Stimulated activated effector memory CD8-positive, alpha-beta T cell treated with anti-CD3 and anti-CD28 coated beads, Interleukin-12 subunit alpha, Interleukin-12 subunit beta, amount 100 ng/mL, for 72 hours (primary cell): ENCODE data around the gene CEP131.

Experiments used
- ATAC-seq: fragments of 150-1000 bp; cut with Tn5 transposase; 2 replicates; pipeline ENCODE4 v1.10.0; 2021
- DNase-seq, 2 donors: peaks; one replicate each; pipeline ENCODE4 v3.0.0; 2021 to 2022; ENCODE audit warnings: low spot score in 2 of 2
- H3K27ac Mint-ChIP-seq: one replicate; pipeline ENCODE4 v1.8.0; 2022; ENCODE audit warnings: mild to moderate bottlenecking, mixed read lengths
- H3K36me3 Mint-ChIP-seq: one replicate; pipeline ENCODE4 v1.8.0; 2022; ENCODE audit warnings: mild to moderate bottlenecking, mixed read lengths
- H3K4me1 Mint-ChIP-seq: one replicate; pipeline ENCODE4 v1.8.0; 2022; ENCODE audit warnings: mixed read lengths
- H3K4me3 Mint-ChIP-seq: one replicate; pipeline ENCODE4 v1.8.0; 2022; ENCODE audit warnings: mild to moderate bottlenecking, mixed read lengths
- H3K9me3 Mint-ChIP-seq: one replicate; pipeline ENCODE4 v1.8.0; 2022; ENCODE audit warnings: mixed read lengths

CEP131 gene

GRCh38 chr17:81245024-81245664 lies 22.4 kb upstream of the CEP131 start:
- ATAC-seq (peak; percentile 83), DNase-seq (no peak)
- H3K4me1 Mint-ChIP-seq = peaks cover 39% of the 10 kb centered on the region
- no peaks in the 10 kb centered on the region for H3K9me3 Mint-ChIP-seq
- H3K36me3 Mint-ChIP-seq = peaks cover 80% of the 10 kb centered on the region
- no peak overlapping the region for H3K4me3 Mint-ChIP-seq
- peak overlapping the region; percentile 71 for H3K27ac Mint-ChIP-seq

GRCh38 chr17:81244358-81245023 lies 21.7 kb upstream of the CEP131 start:
- H3K36me3 Mint-ChIP-seq = peaks cover 80% of the 10 kb centered on the region
- peaks cover 43% of the 10 kb centered on the region for H3K4me1 Mint-ChIP-seq
- no peaks in the 10 kb centered on the region for H3K9me3 Mint-ChIP-seq
- H3K27ac Mint-ChIP-seq = peak overlapping the region; percentile 71
- DNase-seq (no peak), ATAC-seq (no peak)
- no peak overlapping the region for H3K4me3 Mint-ChIP-seq

- no peak for ATAC-seq
- no peak overlapping the region for H3K4me3 Mint-ChIP-seq
- H3K4me1 Mint-ChIP-seq = peaks cover 43% of the 10 kb centered on the region
- peaks cover 83% of the 10 kb centered on the region for H3K36me3 Mint-ChIP-seq
- DNase-seq = no peak
- no peak overlapping the region for H3K27ac Mint-ChIP-seq
- H3K9me3 Mint-ChIP-seq = no peaks in the 10 kb centered on the region
Observed at GRCh38 chr17:81243333-81243664, 20.5 kb upstream of the CEP131 start.

GRCh38 chr17:81242421-81243332 lies 19.9 kb upstream of the CEP131 start:
- H3K4me1 Mint-ChIP-seq = peaks cover 48% of the 10 kb centered on the region
- peaks cover 78% of the 10 kb centered on the region for H3K36me3 Mint-ChIP-seq
- peak overlapping the region; percentile 78 for H3K27ac Mint-ChIP-seq
- peak overlapping the region; percentile 34 for H3K4me3 Mint-ChIP-seq
- no peak for ATAC-seq
- no peaks in the 10 kb centered on the region for H3K9me3 Mint-ChIP-seq
- DNase-seq = no peak

- ATAC-seq = peak; percentile 12
- peak; percentile 72 to 89 for DNase-seq
- H3K36me3 Mint-ChIP-seq = peaks cover 77% of the 10 kb centered on the region
- no peaks in the 10 kb centered on the region for H3K9me3 Mint-ChIP-seq
- peaks cover 51% of the 10 kb centered on the region for H3K4me1 Mint-ChIP-seq
- peak overlapping the region; percentile 78 for H3K27ac Mint-ChIP-seq
- peak overlapping the region; percentile 81 for H3K4me3 Mint-ChIP-seq
Observed at GRCh38 chr17:81241648-81242420, 19.1 kb upstream of the CEP131 start.

GRCh38 chr17:81241203-81241602 lies 18.4 kb upstream of the CEP131 start:
- no peak for ATAC-seq
- Mint-ChIP-seq H3K9me3 (no peaks in the 10 kb centered on the region), H3K36me3 (peaks cover 76% of the 10 kb centered on the region), H3K4me1 (peaks cover 53% of the 10 kb centered on the region), H3K27ac (peak overlapping the region; percentile 78), H3K4me3 (peak overlapping the region; percentile 81)
- no peak for DNase-seq

- H3K36me3 Mint-ChIP-seq = peaks cover 74% of the 10 kb centered on the region
- H3K4me3 Mint-ChIP-seq = peak overlapping the region; percentile 81
- peaks cover 56% of the 10 kb centered on the region for H3K4me1 Mint-ChIP-seq
- DNase-seq (no peak), ATAC-seq (no peak)
- H3K27ac Mint-ChIP-seq = peak overlapping the region; percentile 78
- H3K9me3 Mint-ChIP-seq = no peaks in the 10 kb centered on the region
Observed at GRCh38 chr17:81240761-81241160, 18.0 kb upstream of the CEP131 start.

- Mint-ChIP-seq H3K9me3 (no peaks in the 10 kb centered on the region), H3K36me3 (peaks cover 69% of the 10 kb centered on the region), H3K27ac (peak overlapping the region; percentile 92), H3K4me3 (peak overlapping the region; percentile 81), H3K4me1 (peaks cover 56% of the 10 kb centered on the region)
- DNase-seq (peak in 1 of 2 donors; percentile 72), ATAC-seq (no peak)
Observed at GRCh38 chr17:81239714-81240555, 17.2 kb upstream of the CEP131 start.

- Mint-ChIP-seq H3K27ac (peak within 1 kb of the TSS; percentile 92), H3K36me3 (peaks cover 62% of the 10 kb centered on the region), H3K9me3 (no peaks in the 10 kb centered on the region), H3K4me1 (peaks cover 58% of the 10 kb centered on the region), H3K4me3 (peak within 1 kb of the TSS; percentile 81)
- peak; percentile 84 to 96 for DNase-seq
- ATAC-seq = peak; percentile 96
Observed at GRCh38 chr17:81238815-81239713, 16.3 kb upstream of the CEP131 start, which contains the start of the genes NDUFAF8 and TEPSIN. Gene NDUFAF8 (plus strand): TSS chr17:81239318. CDS start chr17:81239364, 46 bp downstream. Gene TEPSIN (minus strand): TSS chr17:81239055. CDS start chr17:81239033, 22 bp downstream.

GRCh38 chr17:81238490-81238814 lies 15.7 kb upstream of the CEP131 start:
- ATAC-seq (no peak), DNase-seq (no peak)
- H3K9me3 Mint-ChIP-seq = no peaks in the 10 kb centered on the region
- peak overlapping the region; percentile 81 for H3K4me3 Mint-ChIP-seq
- H3K36me3 Mint-ChIP-seq = peaks cover 56% of the 10 kb centered on the region
- peak overlapping the region; percentile 92 for H3K27ac Mint-ChIP-seq
- H3K4me1 Mint-ChIP-seq = peaks cover 58% of the 10 kb centered on the region

GRCh38 chr17:81237591-81238489 lies 15.1 kb upstream of the CEP131 start:
- Mint-ChIP-seq H3K9me3 (no peaks in the 10 kb centered on the region), H3K4me1 (peaks cover 58% of the 10 kb centered on the region), H3K27ac (peak overlapping the region; percentile 92), H3K36me3 (peaks cover 55% of the 10 kb centered on the region), H3K4me3 (peak overlapping the region; percentile 81)
- DNase-seq (no peak), ATAC-seq (no peak)

GRCh38 chr17:81236784-81237183 lies 14.0 kb upstream of the CEP131 start:
- Mint-ChIP-seq H3K27ac (no peak overlapping the region), H3K9me3 (no peaks in the 10 kb centered on the region), H3K36me3 (peaks cover 44% of the 10 kb centered on the region), H3K4me3 (peak overlapping the region; percentile 81), H3K4me1 (peaks cover 49% of the 10 kb centered on the region)
- no peak for DNase-seq
- ATAC-seq = no peak
